GM23248 (cell line): ENCODE measurements around the gene DNAJC10. TPM values are rescaled to one million over a fixed set of nuclear protein-coding genes. Genes with fewer than 3 reads are reported as not detected.

Source experiments
- DNase-seq: peaks from one replicate; pipeline ENCODE4 v3.0.0-alpha.2; 2015
- H2AFZ ChIP-seq: fragments of 200-600 bp; sonication (generic); 2 replicates; pipeline ENCODE4 v1.6.1; 2016; ENCODE audit warnings: antibody characterized with exemption
- H3F3A ChIP-seq: fragments of 200-600 bp; sonication (generic); 2 replicates; pipeline ENCODE4 v1.6.1; 2016; ENCODE audit warnings: mild to moderate bottlenecking, antibody characterized with exemption, mixed run types; ENCODE audit not compliant: insufficient read depth
- H3K27ac ChIP-seq: fragments of 200-600 bp; sonication (generic); 2 replicates; pipeline ENCODE4 v1.5.1; 2016; ENCODE audit warnings: mild to moderate bottlenecking
- H3K27me3 ChIP-seq: fragments of 200-600 bp; sonication (generic); replicated peaks from 2 replicates; pipeline ENCODE4 v1.6.1; 2016; ENCODE audit warnings: mild to moderate bottlenecking; ENCODE audit not compliant: insufficient read depth
- H3K36me3 ChIP-seq: fragments of 200-600 bp; sonication (generic); 2 replicates; pipeline ENCODE4 v1.6.1; 2016; ENCODE audit warnings: low read depth, mild to moderate bottlenecking
- H3K4me1 ChIP-seq: fragments of 200-600 bp; sonication (generic); 2 replicates; pipeline ENCODE4 v1.6.1; 2016; ENCODE audit warnings: mild to moderate bottlenecking; ENCODE audit not compliant: insufficient read depth
- H3K4me2 ChIP-seq: fragments of 200-600 bp; sonication (generic); one replicate; pipeline ENCODE4 v1.6.1; 2016; ENCODE audit warnings: mild to moderate bottlenecking; ENCODE audit not compliant: unreplicated experiment
- H3K4me3 ChIP-seq: fragments of 200-600 bp; sonication (generic); 2 replicates; pipeline ENCODE4 v1.5.1; 2016; ENCODE audit warnings: mild to moderate bottlenecking
- H3K79me2 ChIP-seq: fragments of 200-600 bp; sonication (generic); 2 replicates; pipeline ENCODE4 v1.6.1; 2016; ENCODE audit warnings: mild to moderate bottlenecking; ENCODE audit not compliant: insufficient read depth
- H3K9ac ChIP-seq: fragments of 200-600 bp; sonication (generic); 2 replicates; pipeline ENCODE4 v1.6.1; 2016; ENCODE audit warnings: mild to moderate bottlenecking
- H3K9me2 ChIP-seq: fragments of 200-600 bp; sonication (generic); 2 replicates; pipeline ENCODE4 v1.6.1; 2016; ENCODE audit warnings: mixed run types, mild to moderate bottlenecking, moderate library complexity; ENCODE audit not compliant: insufficient read depth
- H3K9me3 ChIP-seq: fragments of 200-600 bp; sonication (generic); one replicate; pipeline ENCODE4 v1.6.1; 2017; ENCODE audit warnings: low read depth
- H4K20me1 ChIP-seq: fragments of 200-600 bp; sonication (generic); 2 replicates; pipeline ENCODE4 v1.6.0; 2016; ENCODE audit not compliant: insufficient read depth
- EZH2 ChIP-seq: fragments of 200-600 bp; sonication (generic); IDR thresholded peaks from 2 replicates; pipeline ENCODE4 v1.6.1; 2018; ENCODE audit warnings: antibody characterized with exemption, mild to moderate bottlenecking; ENCODE audit not compliant: insufficient read depth, poor library complexity, severe bottlenecking
- EZH2phosphoT487 ChIP-seq: fragments of 200-600 bp; sonication (generic); IDR thresholded peaks from 2 replicates; pipeline ENCODE4 v1.6.1; 2018; ENCODE audit warnings: antibody characterized with exemption, moderate library complexity, mild to moderate bottlenecking, low read depth; ENCODE audit not compliant: insufficient read depth
- WGBS, 2 experiments: methylation state at CpG; one replicate each; pipeline ENCODE4 v1.1.6; 2015 to 2017; ENCODE audit warnings: low lambda C conversion rate in 2 of 2, low coverage in 1 of 2; ENCODE audit errors: missing lambda C conversion rate in 2 of 2; 5-methylcytosine and 5-hydroxymethylcytosine counted together
- in situ Hi-C: fragments of 300-500 bp; cut with MboI; formaldehyde crosslinking; loops from 2 replicates; pipeline ENCODE4 v1.15.0; 2020
- polyA plus RNA-seq: library from polyadenylated mRNA; unstranded; fragments of >200 nt; fragmentation: Nextera tagmentation; extraction: Ambion mirVana; gene quantifications from 2 replicates; pipeline ENCODE4 v1.2.1, GENCODE V29; 2016
- total RNA-seq: library from RNA; depleted of rRNA; stranded (reverse); fragments of >200 nt; shearing (Covaris generic); gene quantifications from 2 replicates; pipeline ENCODE4 v1.2.3, GENCODE V29; 2014

Gene DNAJC10
- total and polyA plus RNA-seq, 2 experiments from 2014 or later, result 96.0 to 117 TPM

- H3K27ac ChIP-seq, result no peak overlapping the region
- H3K4me3 ChIP-seq, result no peak overlapping the region
- H4K20me1 ChIP-seq, result no peaks in the 10 kb centered on the region
- H3K27me3 ChIP-seq, result no peaks in the 10 kb centered on the region; the same call in 1 of the 2 replicates
- TF ChIP-seq EZH2phosphoT487 (no peak), EZH2 (no peak)
- no peaks in the 10 kb centered on the region for H3F3A ChIP-seq
- no peak overlapping the region for H3K9ac ChIP-seq
- in situ Hi-C loops, result no loop called here
- H3K36me3 ChIP-seq, result no peaks in the 10 kb centered on the region
- H3K79me2 ChIP-seq, result no peaks in the 10 kb centered on the region
- H3K4me2 ChIP-seq, result no peak overlapping the region
- H2AFZ ChIP-seq, result no peak overlapping the region
- H3K9me2 ChIP-seq, result no peaks in the 10 kb centered on the region
- WGBS, 2 experiments, result 80 to 81% methylated on average over 2 of the region's 2 CpGs
- H3K9me3 ChIP-seq, result no peaks in the 10 kb centered on the region
- no peaks in the 10 kb centered on the region for H3K4me1 ChIP-seq
- no peak for DNase-seq
Measured at GRCh38 chr2:182827182-182827879, 111.3 kb downstream of the DNAJC10 start.

- Histone ChIP-seq H3K4me2 (no peak overlapping the region), H3F3A (no peaks in the 10 kb centered on the region), H3K4me3 (no peak overlapping the region), H3K9ac (no peak overlapping the region), H4K20me1 (no peaks in the 10 kb centered on the region), H3K27ac (no peak overlapping the region), H3K36me3 (no peaks in the 10 kb centered on the region), H3K27me3 (no peaks in the 10 kb centered on the region; the same call in 1 of the 2 replicates), H3K9me3 (no peaks in the 10 kb centered on the region), H2AFZ (no peak overlapping the region), H3K79me2 (no peaks in the 10 kb centered on the region), H3K9me2 (no peaks in the 10 kb centered on the region), H3K4me1 (no peaks in the 10 kb centered on the region)
- no peak for DNase-seq
- in situ Hi-C loops, result no loop called here
- TF ChIP-seq EZH2phosphoT487, result no peak
- no peak for TF ChIP-seq EZH2
Measured at GRCh38 chr2:182831101-182831500, 115.0 kb downstream of the DNAJC10 start.

- Histone ChIP-seq H3F3A (no peaks in the 10 kb centered on the region), H2AFZ (no peak overlapping the region), H3K27me3 (no peaks in the 10 kb centered on the region), H3K9me3 (no peaks in the 10 kb centered on the region), H3K9me2 (no peaks in the 10 kb centered on the region), H3K36me3 (no peaks in the 10 kb centered on the region), H3K4me1 (no peaks in the 10 kb centered on the region), H4K20me1 (no peaks in the 10 kb centered on the region), H3K4me3 (no peak overlapping the region), H3K4me2 (no peak overlapping the region), H3K27ac (no peak overlapping the region), H3K9ac (no peak overlapping the region), H3K79me2 (no peaks in the 10 kb centered on the region)
- in situ Hi-C loops, result no loop called here
- WGBS, 2 experiments, result 59 to 64% methylated on average over 3 of the region's 3 CpGs
- no peak for DNase-seq
- TF ChIP-seq EZH2phosphoT487 (no peak), EZH2 (no peak)
Measured at GRCh38 chr2:182831921-182832320, 115.9 kb downstream of the DNAJC10 start.

- Histone ChIP-seq H3K27ac (no peak overlapping the region), H3F3A (no peaks in the 10 kb centered on the region), H3K4me3 (no peak overlapping the region), H2AFZ (no peak overlapping the region), H3K36me3 (no peaks in the 10 kb centered on the region), H4K20me1 (no peaks in the 10 kb centered on the region), H3K9ac (no peak overlapping the region), H3K9me2 (no peaks in the 10 kb centered on the region), H3K9me3 (no peaks in the 10 kb centered on the region), H3K79me2 (no peaks in the 10 kb centered on the region), H3K4me2 (no peak overlapping the region), H3K27me3 (no peaks in the 10 kb centered on the region), H3K4me1 (no peaks in the 10 kb centered on the region)
- WGBS, 2 experiments, result 68 to 73% methylated on average over 9 of the region's 9 CpGs
- no peak for DNase-seq
- TF ChIP-seq EZH2, result no peak
- TF ChIP-seq EZH2phosphoT487, result no peak
- in situ Hi-C loops, result no loop called here
Measured at GRCh38 chr2:182833084-182833854, 117.2 kb downstream of the DNAJC10 start.
